SK-N-SH (cell line): ENCODE results near the gene DHRS13.
A peak's percentile ranks its signal among the peaks of the same experiment; 100 is the strongest.

ENCODE experiments used
- CTCF ChIP-seq: fragments of 200-600 bp; sonication (generic); IDR thresholded peaks from 2 replicates; pipeline ENCODE4 v1.6.1; 2017; ENCODE audit warnings: antibody characterized with exemption, mild to moderate bottlenecking, moderate library complexity
- EP300 ChIP-seq, 2 experiments: IDR thresholded peaks; 2 replicates each; pipeline versions ENCODE4 v1.4.0 to v1.6.1; 2012; ENCODE audit warnings: borderline replicate concordance in 1 of 2, low read depth in 1 of 2, low read length in 1 of 2
- EZH2phosphoT487 ChIP-seq: fragments of 200-600 bp; sonication (generic); IDR thresholded peaks from 2 replicates; pipeline ENCODE4 v1.6.1; 2017; ENCODE audit warnings: low read depth, mixed run types, mild to moderate bottlenecking, antibody characterized with exemption, moderate library complexity, borderline replicate concordance
- FOXJ3 ChIP-seq: sonication (generic); formaldehyde crosslinking; IDR thresholded peaks from 2 replicates; pipeline ENCODE4 v1.5.1; 2020; ENCODE audit warnings: mild to moderate bottlenecking, missing genetic modification reagents
- FOXM1 ChIP-seq: IDR thresholded peaks from 2 replicates; pipeline ENCODE4 v1.4.0; 2012; ENCODE audit warnings: low read depth, mild to moderate bottlenecking
- GABPA ChIP-seq: IDR thresholded peaks from 2 replicates; pipeline ENCODE4 v1.4.0; 2012; ENCODE audit warnings: low read depth, mild to moderate bottlenecking
- IRF3 ChIP-seq: fragments of 150-350 bp; IDR thresholded peaks from 2 replicates; pipeline ENCODE4 v1.6.1; 2016; ENCODE audit warnings: mild to moderate bottlenecking, low read depth, low read length
- NRF1 ChIP-seq: IDR thresholded peaks from 2 replicates; pipeline ENCODE4 v1.6.1; 2012; ENCODE audit warnings: low read depth, mild to moderate bottlenecking, low read length
- PBX3 ChIP-seq: IDR thresholded peaks from 2 replicates; pipeline ENCODE4; 2012
- POLR2AphosphoS5 ChIP-seq: IDR thresholded peaks from 2 replicates; pipeline ENCODE4 v1.6.1; 2012; ENCODE audit warnings: low read depth, low read length
- RAD21 ChIP-seq: IDR thresholded peaks from 2 replicates; pipeline ENCODE4 v1.6.1; 2012; ENCODE audit warnings: mild to moderate bottlenecking, low read length
- RFX5 ChIP-seq: IDR thresholded peaks from 2 replicates; pipeline ENCODE4 v1.6.1; 2012; ENCODE audit warnings: mild to moderate bottlenecking, improper control_type of control experiment, low read length
- TAF1 ChIP-seq: IDR thresholded peaks from 2 replicates; pipeline ENCODE4 v1.6.1; 2012; ENCODE audit warnings: low read depth, mild to moderate bottlenecking, low read length, moderate library complexity, borderline replicate concordance
- USF2 ChIP-seq: fragments of 150-350 bp; IDR thresholded peaks from 2 replicates; pipeline ENCODE4 v1.6.1; 2017; ENCODE audit warnings: antibody characterized with exemption, low read length, low read depth, borderline replicate concordance

GRCh38 chr17:28949185-28950016 lies 46.5 kb upstream of the DHRS13 start:
- TF ChIP-seq CTCF: no peak
- no peak for TF ChIP-seq RAD21
- TF ChIP-seq EZH2phosphoT487: no peak
- no peak for TF ChIP-seq NRF1
- no peak for TF ChIP-seq FOXM1
- TF ChIP-seq FOXJ3 (CRISPR knock-in tag): no peak
- no peak for TF ChIP-seq EP300 (IDR thresholded peaks at IDR 0.05; ENCODE audit: borderline replicate concordance in 1 of 2, low read depth in 1 of 2, low read length in 1 of 2)
- no peak for TF ChIP-seq USF2
- no peak for TF ChIP-seq POLR2AphosphoS5
- no peak; the same call in 1 of the 2 replicates for TF ChIP-seq GABPA
- TF ChIP-seq RFX5: no peak
- 0 out of 2 replicates have a peak, but pooled peaks have one; percentile 2 for TF ChIP-seq PBX3
- no peak for TF ChIP-seq IRF3
- peak; percentile 23; the same call in 1 of the 2 replicates for TF ChIP-seq TAF1
